Endometrial microvascular endothelial cells (primary cell): ENCODE results near the gene SNAPC4. TPM values are rescaled to one million over a fixed set of nuclear protein-coding genes. Genes with fewer than 3 reads are reported as not detected.

Experiments used
- in situ Hi-C: cut with HindIII; loops from 2 replicates; pipeline ENCODE4 v1.10.0; 2017; ENCODE audit warnings: low sequenced_read_pairs, low pct_unique_long_range_greater_than_20kb; ENCODE audit errors: inconsistent ontology term
- total RNA-seq: library from RNA; depleted of rRNA; stranded (reverse); fragments of >200 nt; gene quantifications from one replicate; pipeline ENCODE4 v1.2.3, GENCODE V29; 2015; ENCODE audit errors: inconsistent ontology term

The SNAPC4 gene, protein sequence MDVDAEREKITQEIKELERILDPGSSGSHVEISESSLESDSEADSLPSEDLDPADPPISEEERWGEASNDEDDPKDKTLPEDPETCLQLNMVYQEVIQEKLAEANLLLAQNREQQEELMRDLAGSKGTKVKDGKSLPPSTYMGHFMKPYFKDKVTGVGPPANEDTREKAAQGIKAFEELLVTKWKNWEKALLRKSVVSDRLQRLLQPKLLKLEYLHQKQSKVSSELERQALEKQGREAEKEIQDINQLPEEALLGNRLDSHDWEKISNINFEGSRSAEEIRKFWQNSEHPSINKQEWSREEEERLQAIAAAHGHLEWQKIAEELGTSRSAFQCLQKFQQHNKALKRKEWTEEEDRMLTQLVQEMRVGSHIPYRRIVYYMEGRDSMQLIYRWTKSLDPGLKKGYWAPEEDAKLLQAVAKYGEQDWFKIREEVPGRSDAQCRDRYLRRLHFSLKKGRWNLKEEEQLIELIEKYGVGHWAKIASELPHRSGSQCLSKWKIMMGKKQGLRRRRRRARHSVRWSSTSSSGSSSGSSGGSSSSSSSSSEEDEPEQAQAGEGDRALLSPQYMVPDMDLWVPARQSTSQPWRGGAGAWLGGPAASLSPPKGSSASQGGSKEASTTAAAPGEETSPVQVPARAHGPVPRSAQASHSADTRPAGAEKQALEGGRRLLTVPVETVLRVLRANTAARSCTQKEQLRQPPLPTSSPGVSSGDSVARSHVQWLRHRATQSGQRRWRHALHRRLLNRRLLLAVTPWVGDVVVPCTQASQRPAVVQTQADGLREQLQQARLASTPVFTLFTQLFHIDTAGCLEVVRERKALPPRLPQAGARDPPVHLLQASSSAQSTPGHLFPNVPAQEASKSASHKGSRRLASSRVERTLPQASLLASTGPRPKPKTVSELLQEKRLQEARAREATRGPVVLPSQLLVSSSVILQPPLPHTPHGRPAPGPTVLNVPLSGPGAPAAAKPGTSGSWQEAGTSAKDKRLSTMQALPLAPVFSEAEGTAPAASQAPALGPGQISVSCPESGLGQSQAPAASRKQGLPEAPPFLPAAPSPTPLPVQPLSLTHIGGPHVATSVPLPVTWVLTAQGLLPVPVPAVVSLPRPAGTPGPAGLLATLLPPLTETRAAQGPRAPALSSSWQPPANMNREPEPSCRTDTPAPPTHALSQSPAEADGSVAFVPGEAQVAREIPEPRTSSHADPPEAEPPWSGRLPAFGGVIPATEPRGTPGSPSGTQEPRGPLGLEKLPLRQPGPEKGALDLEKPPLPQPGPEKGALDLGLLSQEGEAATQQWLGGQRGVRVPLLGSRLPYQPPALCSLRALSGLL (N-terminal part only)
- 6.8 TPM for total RNA-seq

DNA sequence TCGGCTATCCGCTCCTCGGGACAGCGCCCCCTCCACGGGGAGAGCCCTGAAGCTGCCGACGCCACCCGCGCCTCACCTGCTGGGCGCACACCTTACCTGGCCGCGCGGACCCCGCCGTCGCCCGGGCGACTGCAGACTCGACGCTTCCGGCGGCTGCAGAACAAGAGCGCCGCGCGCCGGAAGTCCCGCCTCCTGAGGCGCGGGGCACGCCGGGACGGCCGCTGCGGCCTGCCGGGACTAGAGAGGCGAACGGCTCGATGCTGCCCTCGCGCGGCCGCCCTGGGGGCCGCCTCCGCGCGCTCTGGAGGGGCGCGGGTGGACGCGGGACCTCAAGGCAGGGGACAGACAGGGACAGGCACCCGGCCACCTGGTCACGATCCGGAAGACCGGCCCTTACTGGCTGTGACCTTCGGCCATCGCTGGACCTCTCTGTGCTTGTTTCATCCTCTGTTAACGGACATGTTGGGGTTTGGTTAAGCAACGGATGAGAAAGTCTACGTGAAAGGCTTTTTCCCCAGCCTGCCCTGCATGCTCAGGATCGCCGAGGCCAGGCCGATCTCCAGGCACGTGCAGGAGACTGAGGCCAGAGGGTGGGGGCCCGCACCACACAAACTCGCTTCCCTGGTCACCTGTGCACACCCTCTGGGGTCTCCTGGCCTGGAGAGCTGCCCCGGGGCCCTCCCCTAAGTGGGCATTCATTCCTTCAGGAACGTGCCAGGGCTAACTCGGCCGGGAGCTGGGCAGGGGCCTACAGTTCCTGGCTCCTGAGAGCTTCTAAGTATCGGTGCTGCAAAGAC is at the start of gene SNAPC4:
TSS of gene SNAPC4 (minus strand) at position 133 of the 797 bp plus-strand sequence. CDS start 1,742 bp downstream, outside the sequence.
- in situ Hi-C loops: no loop called here

DNA sequence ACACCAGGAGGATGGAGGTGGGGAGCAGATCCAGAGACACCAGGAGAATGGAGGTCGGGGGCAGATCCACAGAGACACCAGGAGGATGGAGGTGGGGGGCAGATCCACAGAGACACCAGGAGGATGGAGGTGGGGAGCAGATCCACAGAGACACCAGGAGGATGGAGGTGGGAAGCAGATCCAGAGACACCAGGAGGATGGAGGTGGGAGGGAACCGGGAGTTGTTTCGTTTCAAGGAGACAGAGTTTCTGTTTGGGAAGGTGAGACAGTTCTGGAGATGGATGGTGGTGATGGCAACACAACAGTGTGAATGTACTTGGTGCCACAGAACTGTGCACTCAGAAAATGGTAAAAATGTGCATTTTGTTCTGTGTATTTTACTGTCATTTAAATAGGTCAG is 48.7 kb upstream of the SNAPC4 start:
- in situ Hi-C loops: no loop called here

DNA sequence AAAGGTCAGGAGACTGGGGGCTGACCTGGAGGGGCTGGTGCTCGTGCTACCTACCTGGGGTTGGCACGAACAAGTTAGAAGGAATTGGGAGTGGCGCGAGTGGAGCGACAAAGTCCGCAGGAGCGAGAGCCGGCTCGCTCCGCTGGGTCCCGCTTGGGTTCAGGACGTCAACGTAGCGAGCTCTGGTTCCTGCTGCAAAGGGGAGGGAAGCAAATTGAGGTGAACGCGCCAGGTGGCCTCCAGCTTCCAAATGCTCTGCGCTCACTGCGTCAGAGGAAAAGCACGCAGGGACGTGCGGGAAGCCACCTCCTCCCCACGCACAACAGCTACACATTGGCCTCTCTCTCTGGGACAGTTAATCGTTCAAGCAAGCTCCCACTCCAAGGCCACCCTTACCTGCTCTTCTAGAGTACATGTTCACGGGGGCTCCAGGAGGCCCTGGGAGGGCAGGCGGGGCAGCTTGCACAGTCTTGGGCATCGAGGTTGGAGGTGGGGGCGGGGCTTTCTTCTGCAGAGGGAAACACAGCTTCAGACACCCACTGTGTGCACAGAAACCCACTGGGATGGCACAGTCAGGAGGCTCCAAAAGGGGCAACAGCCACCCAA is 47.3 kb upstream of the SNAPC4 start:
- in situ Hi-C loops: no loop called here

DNA sequence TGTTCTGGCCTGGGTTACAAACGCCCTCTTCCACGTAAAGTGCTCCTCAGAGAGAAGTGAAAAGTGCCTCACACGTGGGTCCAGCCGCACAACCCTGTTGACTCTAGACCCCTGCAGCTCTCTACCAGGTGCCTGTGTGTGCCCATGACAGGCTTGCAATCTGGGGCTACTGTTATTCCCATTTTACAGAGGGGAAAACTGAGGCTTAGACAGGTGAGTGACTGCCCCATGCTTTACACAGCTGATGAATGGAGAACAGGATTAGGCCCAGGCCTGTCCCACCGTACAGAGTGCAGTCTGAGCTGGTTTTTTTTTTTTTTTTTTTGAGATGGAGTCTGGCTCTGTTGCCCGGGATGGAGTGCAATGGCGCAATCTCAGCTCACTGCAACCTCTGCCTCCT is 45.8 kb upstream of the SNAPC4 start:
- in situ Hi-C loops: no loop called here

DNA sequence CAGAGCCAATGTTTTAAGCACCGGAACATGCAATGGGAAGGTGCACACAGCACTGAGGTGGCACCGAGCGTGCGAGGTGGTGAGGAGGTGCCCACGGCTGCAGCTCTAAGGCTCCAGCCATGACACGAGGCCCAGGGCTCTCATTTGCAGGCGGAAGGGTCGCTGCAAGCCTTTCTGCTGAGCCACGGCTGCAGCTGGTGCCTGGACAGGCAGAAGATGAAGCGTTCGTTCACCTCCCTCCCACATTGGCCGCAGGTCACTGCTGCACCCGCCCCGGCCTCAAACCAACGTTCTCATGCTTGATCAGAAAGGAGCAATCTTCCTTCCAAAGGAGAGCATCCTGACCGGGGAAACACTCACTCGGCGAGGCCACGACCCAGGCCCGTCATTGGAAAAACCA is 44.1 kb upstream of the SNAPC4 start:
- in situ Hi-C loops: no loop called here

DNA sequence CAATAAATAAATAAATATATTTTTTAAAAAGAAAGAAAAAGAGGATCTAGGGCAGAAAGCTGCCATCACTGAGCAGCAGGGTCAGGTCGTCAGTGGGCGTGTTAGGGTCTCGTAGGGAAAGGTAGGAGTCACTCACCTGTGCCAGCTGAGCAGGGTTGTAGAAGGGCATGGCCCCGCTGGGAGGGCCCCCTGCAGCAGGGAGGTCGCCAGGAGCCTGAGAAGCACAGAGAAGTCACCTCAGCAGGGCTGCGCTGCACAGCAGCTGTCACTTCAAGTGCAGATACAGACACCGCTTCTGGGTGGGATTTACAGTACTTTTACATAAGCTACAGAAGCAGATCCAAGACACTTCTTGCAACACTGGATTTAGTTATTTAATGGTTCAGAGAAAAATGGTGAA is 43.7 kb upstream of the SNAPC4 start:
- in situ Hi-C loops: no loop called here

DNA sequence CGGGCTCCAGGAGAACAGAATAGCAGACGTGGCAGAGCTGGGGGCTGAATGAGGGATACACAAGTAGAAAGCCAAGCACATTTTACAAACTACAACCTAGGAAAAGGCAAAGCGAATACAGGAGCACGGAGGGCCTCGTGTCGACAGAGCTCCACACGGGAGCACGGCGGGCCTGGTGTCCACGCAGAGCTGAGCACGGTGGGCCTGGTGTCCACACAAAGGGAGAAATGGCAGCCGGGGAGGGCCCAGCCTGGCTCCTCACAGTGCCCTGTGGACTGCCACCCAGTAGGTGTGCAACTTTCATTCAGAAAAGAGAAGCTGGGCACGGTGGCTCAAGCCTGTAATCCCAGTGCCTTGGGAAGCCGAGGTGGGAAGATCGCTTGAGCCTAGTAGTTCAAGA is 43.1 kb upstream of the SNAPC4 start:
- in situ Hi-C loops: no loop called here

DNA sequence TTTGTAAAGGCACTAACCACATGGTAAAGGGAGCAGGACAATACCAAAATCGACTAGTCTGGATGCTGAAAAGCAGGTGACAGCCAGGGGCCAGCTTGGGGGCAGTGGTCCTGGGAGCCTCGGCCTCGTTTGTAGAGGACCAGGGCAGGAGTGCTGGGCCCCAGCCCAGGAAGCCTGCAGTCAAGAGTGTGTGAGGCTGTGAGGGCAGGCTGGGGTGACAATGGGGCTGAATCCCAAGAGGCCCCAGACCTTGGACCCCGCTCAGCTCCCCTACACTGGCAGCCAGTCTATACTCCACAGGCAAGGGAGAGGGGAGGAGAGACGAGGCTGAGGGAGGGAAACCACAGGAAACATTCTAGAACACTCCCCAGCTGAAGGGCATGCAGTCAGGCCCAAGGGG is 42.3 kb upstream of the SNAPC4 start:
- in situ Hi-C loops: no loop called here

DNA sequence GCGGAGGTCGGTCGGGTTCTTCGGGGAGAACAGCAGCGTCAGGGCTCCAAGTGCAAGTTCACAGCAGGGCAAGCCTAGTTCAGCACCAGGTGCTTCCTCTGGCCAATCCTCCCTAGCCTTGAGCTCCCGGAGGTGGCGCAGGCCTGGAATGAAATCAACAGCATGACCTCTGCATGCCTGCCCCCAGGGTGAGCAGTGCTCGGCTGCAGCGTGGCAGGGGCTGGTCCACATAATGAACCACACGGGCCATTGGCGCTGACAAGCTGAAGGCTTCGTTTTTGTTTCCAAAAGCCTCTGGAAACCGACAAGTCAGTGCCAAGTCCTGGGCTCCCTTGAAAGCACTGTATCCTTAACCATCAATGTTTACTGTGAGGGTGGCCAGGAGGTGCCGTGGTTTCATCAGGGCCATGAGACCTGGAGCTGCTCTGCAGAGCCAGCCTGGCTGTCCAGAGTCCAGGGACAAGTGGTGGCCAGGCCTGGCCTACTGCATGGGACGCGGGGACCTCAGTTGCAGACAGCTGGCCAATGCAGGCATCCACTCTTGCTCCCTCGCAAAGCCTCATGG is 41.8 kb upstream of the SNAPC4 start:
- in situ Hi-C loops: no loop called here

DNA sequence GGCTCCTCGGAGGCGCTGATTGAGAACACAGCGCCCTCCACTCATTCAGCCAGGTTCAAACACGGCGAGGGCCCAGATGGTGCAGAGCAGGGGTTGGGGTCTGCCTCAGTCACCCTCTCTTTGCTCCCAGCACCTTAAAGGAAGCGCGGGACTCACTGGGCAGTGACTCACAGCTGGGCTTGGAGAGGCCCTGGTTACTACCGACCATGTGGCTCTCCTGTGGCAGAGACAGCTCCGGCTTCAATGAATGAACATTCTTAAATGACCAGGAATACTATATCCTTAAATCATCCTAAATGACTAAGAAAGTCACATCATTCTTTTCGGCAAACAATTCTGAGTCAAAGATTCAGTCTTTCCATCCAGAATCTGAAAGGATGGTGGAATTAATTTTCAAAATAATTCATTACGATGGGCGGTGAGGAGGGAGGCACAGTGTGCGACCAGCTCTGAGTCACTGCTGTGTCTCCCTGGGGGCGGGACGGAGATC is 41.3 kb upstream of the SNAPC4 start:
- in situ Hi-C loops: no loop called here

DNA sequence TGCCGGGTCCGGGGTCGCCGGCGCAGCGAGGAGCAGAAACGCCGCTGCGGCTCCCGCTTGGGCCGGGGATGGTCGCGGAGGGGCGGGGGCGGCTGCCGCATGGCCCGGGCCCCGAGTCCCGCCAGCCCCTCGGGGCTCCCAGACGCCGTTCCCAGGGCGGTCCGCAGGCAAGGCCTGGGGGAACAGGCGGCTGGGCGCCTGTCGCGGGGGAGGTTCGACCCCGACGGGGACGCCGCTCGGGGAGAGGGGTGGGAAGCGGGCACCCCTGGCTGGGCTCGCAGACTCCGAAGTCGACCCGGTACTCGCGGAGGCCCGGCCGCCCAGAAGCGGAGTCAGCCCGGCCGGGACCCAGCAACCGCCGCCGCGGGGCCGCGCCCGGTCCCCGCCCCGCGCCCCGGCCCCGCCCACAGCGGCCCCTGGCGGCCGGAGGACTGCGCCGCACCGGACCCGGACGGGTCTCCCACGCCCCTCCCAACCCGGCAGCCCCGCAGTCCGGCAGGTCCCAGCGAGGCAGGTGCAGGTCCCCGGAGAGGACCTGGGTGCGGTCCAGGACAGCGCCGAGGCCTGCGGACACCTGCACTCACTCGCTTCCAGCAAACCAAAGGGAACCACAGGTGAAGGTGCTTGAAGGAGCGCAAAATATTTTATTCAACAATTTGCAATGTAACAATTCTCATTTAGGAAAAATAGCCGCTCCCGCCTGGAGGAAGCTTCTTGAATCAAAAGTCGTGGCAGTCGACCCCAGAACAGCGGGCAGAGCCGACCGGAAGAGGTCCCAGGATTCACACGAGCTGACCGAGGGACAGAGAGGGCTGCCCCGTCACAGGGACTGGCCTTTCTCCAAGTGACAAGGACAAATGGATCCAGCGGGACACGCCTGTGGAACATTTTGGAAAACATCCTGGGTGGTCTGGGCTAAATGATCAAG is 39.8 kb upstream of the SNAPC4 start, which contains the start of gene INPP5E:
TSS of gene INPP5E (minus strand) at position 365 of the 928 bp plus-strand sequence. CDS start 426 bp downstream, outside the sequence.
- in situ Hi-C loops: no loop called here

DNA sequence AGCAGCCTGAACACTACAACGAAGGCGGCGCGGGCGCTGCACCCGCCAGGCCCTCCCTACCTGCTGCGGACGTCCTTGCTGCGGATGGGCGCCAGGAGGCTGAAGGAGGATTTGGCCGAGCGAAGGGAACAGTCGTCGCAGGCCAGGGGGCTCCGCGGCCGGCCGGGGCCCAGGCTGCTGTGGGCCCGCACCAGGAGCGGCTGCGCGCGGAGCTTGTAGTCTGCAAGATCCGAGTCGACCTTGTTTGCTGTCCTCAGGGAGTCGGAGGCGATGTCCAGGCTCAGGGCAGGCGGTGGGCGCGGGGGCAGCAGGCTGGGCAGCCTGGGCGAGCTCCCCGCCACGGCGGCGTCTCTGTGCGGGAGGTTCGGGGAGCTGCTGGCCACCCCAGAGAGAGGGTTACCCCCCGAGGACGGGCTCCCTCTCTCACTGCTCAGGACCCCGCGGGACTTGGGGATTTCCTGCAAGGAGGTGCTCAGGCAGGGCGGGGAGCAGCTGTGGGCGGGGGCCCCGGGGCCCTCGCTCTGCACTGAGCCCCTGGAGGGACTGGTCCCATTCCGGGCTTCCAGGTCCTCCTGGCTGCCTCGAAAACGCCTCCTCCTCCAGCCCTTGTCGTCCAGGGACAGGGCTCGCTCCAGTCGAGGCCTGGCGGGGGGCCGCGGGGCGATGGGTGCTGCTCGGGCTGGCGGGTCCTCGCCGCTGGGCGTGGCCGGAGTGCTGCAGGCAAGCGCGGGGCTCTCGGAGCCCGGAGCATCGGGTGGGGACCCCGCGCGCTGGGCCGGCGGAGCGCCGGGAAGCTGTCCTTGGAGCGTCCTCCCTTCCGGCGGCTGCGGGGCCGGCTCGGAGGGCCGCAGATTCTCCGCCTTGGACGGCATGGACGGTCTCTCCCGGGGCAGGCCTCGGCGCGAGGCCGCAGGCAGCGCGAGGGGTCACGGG is 38.8 kb upstream of the SNAPC4 start:
- in situ Hi-C loops: no loop called here

DNA sequence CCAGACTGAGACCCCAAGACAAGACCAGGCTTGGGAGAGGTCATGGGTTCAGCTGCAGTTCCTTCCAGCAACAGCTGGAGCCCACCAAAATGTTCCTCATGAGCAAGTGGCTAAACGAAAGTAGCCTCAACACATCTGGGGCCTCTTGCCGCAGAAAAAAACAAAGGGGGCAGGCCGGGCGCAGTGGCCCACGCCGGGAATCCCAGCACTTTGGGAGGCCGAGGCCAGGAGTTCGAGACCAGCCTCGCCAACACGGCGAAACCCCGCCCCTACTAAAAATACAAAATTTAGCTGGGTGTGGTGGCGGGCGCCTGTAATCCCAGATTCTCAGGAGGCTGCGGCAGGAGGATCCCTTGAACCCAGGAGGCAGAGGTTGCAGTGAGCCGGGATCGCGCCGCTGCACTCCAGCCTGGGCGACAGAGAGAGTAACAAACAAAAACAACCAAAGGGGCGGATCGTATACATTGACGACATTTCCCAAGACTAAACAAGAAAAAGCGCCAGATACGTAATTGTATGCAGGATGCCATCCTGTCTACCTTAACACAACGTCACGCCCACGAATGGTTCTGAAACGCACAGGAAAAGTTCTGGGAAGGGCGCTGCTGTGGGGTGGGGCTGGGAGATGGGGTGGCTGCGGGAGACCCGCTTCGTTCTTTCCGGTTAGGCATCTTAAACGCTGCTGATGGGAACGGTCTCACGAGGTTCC is 38.0 kb upstream of the SNAPC4 start:
- in situ Hi-C loops: no loop called here

DNA sequence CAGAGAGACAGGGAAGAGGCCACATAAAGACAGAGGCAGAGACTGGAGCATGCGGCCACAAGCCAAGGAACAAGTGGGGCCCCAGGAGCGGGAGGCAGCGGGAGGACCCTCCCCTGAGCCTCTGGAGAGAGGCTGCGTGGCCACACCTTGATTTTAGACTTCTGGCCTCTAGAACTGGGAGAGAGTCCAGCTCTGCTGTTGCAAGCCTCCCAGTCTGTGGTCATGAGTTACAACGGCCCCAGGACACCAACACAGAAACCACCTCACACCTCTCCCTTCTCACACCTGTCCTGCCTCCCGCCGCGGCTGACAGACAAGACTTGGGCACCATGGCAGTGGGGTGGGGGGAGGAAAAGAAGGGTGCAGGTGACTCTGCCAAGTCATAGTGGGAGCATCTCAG is 37.5 kb upstream of the SNAPC4 start:
- in situ Hi-C loops: no loop called here
